ENCODE measurements around the gene ELL.

ELL gene

DNA sequence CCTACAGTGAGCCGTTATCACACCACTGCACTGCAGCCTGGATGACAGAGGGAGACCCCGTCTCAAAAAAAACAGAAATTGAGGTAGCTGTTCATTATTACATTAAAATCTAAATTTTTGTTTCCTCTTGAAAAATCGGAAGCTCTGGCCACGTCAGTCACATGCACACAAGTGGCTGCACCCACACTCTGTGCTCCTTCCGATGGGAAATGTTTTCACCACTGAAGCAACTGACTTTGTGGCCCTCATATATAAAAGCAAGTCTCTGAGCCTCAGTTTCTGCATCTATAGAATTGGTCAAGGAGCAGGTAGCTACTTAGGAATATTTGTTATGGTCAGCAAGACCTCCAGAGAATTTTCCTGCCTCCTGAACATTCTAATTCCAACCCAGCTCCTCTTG is 128.9 kb downstream of the ELL start:
- H3K9me3 ChIP-seq, result no peaks in the 10 kb centered on the region
- H3K4me3 ChIP-seq (ENCODE audit: low read depth, low read length), result no peak overlapping the region
- H3K4me1 ChIP-seq, result no peaks in the 10 kb centered on the region
- H3K36me3 ChIP-seq, result no peaks in the 10 kb centered on the region
- TF ChIP-seq, protein P1, sequence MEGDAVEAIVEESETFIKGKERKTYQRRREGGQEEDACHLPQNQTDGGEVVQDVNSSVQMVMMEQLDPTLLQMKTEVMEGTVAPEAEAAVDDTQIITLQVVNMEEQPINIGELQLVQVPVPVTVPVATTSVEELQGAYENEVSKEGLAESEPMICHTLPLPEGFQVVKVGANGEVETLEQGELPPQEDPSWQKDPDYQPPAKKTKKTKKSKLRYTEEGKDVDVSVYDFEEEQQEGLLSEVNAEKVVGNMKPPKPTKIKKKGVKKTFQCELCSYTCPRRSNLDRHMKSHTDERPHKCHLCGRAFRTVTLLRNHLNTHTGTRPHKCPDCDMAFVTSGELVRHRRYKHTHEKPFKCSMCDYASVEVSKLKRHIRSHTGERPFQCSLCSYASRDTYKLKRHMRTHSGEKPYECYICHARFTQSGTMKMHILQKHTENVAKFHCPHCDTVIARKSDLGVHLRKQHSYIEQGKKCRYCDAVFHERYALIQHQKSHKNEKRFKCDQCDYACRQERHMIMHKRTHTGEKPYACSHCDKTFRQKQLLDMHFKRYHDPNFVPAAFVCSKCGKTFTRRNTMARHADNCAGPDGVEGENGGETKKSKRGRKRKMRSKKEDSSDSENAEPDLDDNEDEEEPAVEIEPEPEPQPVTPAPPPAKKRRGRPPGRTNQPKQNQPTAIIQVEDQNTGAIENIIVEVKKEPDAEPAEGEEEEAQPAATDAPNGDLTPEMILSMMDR (IDR thresholded peaks at IDR 0.05; ENCODE audit: low read depth, low read length), result no peak
- peaks cover 3% of the 10 kb centered on the region for H3K27me3 ChIP-seq
- no peak for DNase-seq
